ENCODE results near the gene KLHDC1.

DNA sequence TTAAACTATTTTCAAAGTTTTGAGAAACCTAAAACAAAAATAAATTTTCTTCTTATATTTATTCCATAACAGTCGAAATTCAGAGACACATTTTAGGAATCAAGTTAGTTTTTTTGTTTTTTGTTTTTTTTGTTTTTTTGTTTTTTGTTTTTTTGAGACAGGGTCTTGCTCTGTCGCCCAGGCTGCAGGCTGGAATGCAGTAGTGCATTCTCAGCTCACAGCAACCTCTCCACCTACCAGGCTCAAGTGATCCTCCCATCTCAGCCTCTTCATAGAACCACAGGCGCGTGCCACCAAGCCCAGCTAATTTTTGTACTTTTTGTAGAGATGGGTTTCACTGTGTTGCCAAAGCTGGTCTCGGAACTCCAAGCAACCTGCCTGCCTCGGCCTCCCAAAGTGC is 39.4 kb upstream of the KLHDC1 start:
- TF ChIP-seq CTCF (IDR thresholded peaks at IDR 0.05) (no peak), POLR2A (IDR thresholded peaks at IDR 0.05) (no peak)
